Suprapubic skin (tissue), 3 donors: ENCODE measurements around the gene ENKUR.

Experiments
- POLR2A ChIP-seq, 2 donors: fragments of 450-650 bp; IDR thresholded peaks; one replicate each; pipeline ENCODE4 v1.6.1; 2017; ENCODE audit warnings: antibody characterized with exemption in 2 of 2, mild to moderate bottlenecking in 2 of 2, moderate library complexity in 2 of 2
- TF ChIP-seq, protein P1 (sequence below), 2 donors: fragments of 200-600 bp in 1 of 2; fragments of 450-650 bp in 1 of 2; sonication (generic) in 1 of 2; IDR thresholded peaks; one replicate each; pipeline ENCODE4 v1.5.1; 2016 to 2019; ENCODE audit warnings: antibody characterized with exemption in 2 of 2, mild to moderate bottlenecking in 1 of 2, moderate library complexity in 1 of 2

GRCh38 chr10:24950439-24950838, 65.5 kb downstream of the ENKUR start:
- TF ChIP-seq, protein P1, sequence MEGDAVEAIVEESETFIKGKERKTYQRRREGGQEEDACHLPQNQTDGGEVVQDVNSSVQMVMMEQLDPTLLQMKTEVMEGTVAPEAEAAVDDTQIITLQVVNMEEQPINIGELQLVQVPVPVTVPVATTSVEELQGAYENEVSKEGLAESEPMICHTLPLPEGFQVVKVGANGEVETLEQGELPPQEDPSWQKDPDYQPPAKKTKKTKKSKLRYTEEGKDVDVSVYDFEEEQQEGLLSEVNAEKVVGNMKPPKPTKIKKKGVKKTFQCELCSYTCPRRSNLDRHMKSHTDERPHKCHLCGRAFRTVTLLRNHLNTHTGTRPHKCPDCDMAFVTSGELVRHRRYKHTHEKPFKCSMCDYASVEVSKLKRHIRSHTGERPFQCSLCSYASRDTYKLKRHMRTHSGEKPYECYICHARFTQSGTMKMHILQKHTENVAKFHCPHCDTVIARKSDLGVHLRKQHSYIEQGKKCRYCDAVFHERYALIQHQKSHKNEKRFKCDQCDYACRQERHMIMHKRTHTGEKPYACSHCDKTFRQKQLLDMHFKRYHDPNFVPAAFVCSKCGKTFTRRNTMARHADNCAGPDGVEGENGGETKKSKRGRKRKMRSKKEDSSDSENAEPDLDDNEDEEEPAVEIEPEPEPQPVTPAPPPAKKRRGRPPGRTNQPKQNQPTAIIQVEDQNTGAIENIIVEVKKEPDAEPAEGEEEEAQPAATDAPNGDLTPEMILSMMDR (IDR thresholded peaks at IDR 0.05) = no peak
- TF ChIP-seq POLR2A (IDR thresholded peaks at IDR 0.05) = no peak
